AG04449 (cell line): Measurements from ENCODE around the gene THYN1.
A peak's percentile ranks its signal among the peaks of the same experiment; 100 is the strongest.

ENCODE experiments used
- CTCF ChIA-PET: fragments of 350-600 bp; formaldehyde crosslinking; extraction: SDS; loops from one replicate; lab custom pipeline; 2021; ENCODE audit warnings: antibody characterized with exemption; lab: Yijun Ruan, JAX
- POLR2A ChIA-PET: fragments of 400-600, 350-600 bp; formaldehyde crosslinking; extraction: SDS; loops from one replicate; lab custom pipeline; 2020; ENCODE audit warnings: antibody characterized with exemption, inconsistent platforms; lab: Yijun Ruan, JAX
- DNase-seq: peaks from one replicate; pipeline ENCODE4 v3.0.0-alpha.2; 2010; ENCODE audit warnings: low read depth, low spot score
- H3K4me3 ChIP-seq: 2 replicates; pipeline ENCODE4 v1.5.1; 2011; ENCODE audit warnings: low read depth, mild to moderate bottlenecking, control low read depth, low read length
- CTCF ChIP-seq: IDR thresholded peaks from one replicate; pipeline ENCODE4 v1.5.1; 2011; ENCODE audit warnings: mild to moderate bottlenecking, moderate library complexity, low read length, control low read depth, inconsistent platforms; ENCODE audit not compliant: insufficient read depth; ENCODE audit errors: missing control alignments

THYN1 gene

GRCh38 chr11:134223836-134224709 is 29.1 kb downstream of the THYN1 start, which contains the start of the genes NCAPD3 and VPS26B:
Gene NCAPD3, minus strand, starts transcription at chr11:134223967. Its CDS starts 41 bp downstream, at chr11:134223926.
Gene VPS26B, plus strand, starts transcription at chr11:134224671. Its CDS starts 452 bp downstream, at chr11:134225123.
- TF ChIP-seq CTCF = no peak

GRCh38 chr11:134223121-134223520 is 30.0 kb downstream of the THYN1 start:
- no peak for DNase-seq
- peak overlapping the region; percentile 67 for H3K4me3 ChIP-seq
- POLR2A ChIA-PET = no interaction called here
- CTCF ChIA-PET = interaction anchor here (0.9 to 3.8 kb wide), 3 partner anchors 13 to 172 kb away, joined by 4 to 15 read pairs (median 5); no protein-coding TSS in a partner anchor
- no peak for TF ChIP-seq CTCF

More at GRCh38 chr11:134223836-134224709, 29.1 kb downstream of the THYN1 start, which contains the start of the genes NCAPD3 and VPS26B:
- DNase-seq = peak; percentile 50
- peak within 1 kb of the TSS; percentile 67 for H3K4me3 ChIP-seq
- ChIA-PET POLR2A (interaction anchor here (0.8 to 1.4 kb wide), 2 partner anchors 20 to 24 kb away, joined by 3 to 4 read pairs; no protein-coding TSS in a partner anchor), CTCF (interaction anchor here (0.7 to 3.8 kb wide), 12 partner anchors 10 to 176 kb away, joined by 3 to 15 read pairs (median 4); no protein-coding TSS in a partner anchor)

- ChIA-PET CTCF (interaction anchor here (1.5 kb wide), 1 partner anchor 9 kb away, joined by 3 read pairs; no protein-coding TSS in a partner anchor), POLR2A (no interaction called here)
- no peak overlapping the region for H3K4me3 ChIP-seq
- DNase-seq = no peak
- TF ChIP-seq CTCF = no peak
Observed at GRCh38 chr11:134216816-134217215, 36.3 kb downstream of the THYN1 start.

GRCh38 chr11:134215836-134216235 is 37.3 kb downstream of the THYN1 start:
- DNase-seq = no peak
- H3K4me3 ChIP-seq = no peak overlapping the region
- no peak for TF ChIP-seq CTCF
- ChIA-PET POLR2A (no interaction called here), CTCF (no interaction called here)

GRCh38 chr11:134207538-134208239 is 45.5 kb downstream of the THYN1 start:
- POLR2A ChIA-PET = no interaction called here
- TF ChIP-seq CTCF = peak; percentile 29
- CTCF ChIA-PET = interaction anchor here (0.8 to 3.8 kb wide), 17 partner anchors 9 to 135 kb away, joined by 3 to 22 read pairs (median 4); partner anchors contain the start of gene VPS26B
- no peak for DNase-seq
- no peak overlapping the region for H3K4me3 ChIP-seq
